ENCODE data around the gene GJD3.
A peak's percentile ranks its signal among the peaks of the same experiment; 100 is the strongest.

The GJD3 gene

GRCh38 chr17:40326832-40327199, 37.7 kb downstream of the GJD3 start:
- DNase-seq = no peak
- no peaks in the 10 kb centered on the region for H3K9me3 ChIP-seq (replicated peaks; ENCODE audit: insufficient read depth, low read length)
- peaks cover 50% of the 10 kb centered on the region for H3K4me1 ChIP-seq (ENCODE audit: low read length)
- peak overlapping the region; percentile 90 for H3K4me2 ChIP-seq (ENCODE audit: low read depth, low read length)
- H3K36me3 ChIP-seq (replicated peaks; ENCODE audit: insufficient read depth, low read length) = peaks cover 6% of the 10 kb centered on the region
- H3K79me2 ChIP-seq (ENCODE audit: low read length) = peaks cover 97% of the 10 kb centered on the region
- no peak for TF ChIP-seq EZH2phosphoT487 (IDR thresholded peaks at IDR 0.05; ENCODE audit: low read length)
- TF ChIP-seq, protein P1, sequence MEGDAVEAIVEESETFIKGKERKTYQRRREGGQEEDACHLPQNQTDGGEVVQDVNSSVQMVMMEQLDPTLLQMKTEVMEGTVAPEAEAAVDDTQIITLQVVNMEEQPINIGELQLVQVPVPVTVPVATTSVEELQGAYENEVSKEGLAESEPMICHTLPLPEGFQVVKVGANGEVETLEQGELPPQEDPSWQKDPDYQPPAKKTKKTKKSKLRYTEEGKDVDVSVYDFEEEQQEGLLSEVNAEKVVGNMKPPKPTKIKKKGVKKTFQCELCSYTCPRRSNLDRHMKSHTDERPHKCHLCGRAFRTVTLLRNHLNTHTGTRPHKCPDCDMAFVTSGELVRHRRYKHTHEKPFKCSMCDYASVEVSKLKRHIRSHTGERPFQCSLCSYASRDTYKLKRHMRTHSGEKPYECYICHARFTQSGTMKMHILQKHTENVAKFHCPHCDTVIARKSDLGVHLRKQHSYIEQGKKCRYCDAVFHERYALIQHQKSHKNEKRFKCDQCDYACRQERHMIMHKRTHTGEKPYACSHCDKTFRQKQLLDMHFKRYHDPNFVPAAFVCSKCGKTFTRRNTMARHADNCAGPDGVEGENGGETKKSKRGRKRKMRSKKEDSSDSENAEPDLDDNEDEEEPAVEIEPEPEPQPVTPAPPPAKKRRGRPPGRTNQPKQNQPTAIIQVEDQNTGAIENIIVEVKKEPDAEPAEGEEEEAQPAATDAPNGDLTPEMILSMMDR (IDR thresholded peaks at IDR 0.05; ENCODE audit: low read length) = no peak
- no peak for TF ChIP-seq EZH2 (optimal IDR thresholded peaks at IDR 0.05; ENCODE audit: low read depth, low read length)
- peak overlapping the region; percentile 88; the same call in 1 of the 2 replicates for H3K27ac ChIP-seq (ENCODE audit: low read length)
- H2AFZ ChIP-seq (ENCODE audit: low read length) = no peak overlapping the region
- H4K20me1 ChIP-seq (ENCODE audit: insufficient read depth, low read length) = peaks cover 38% of the 10 kb centered on the region
- peak overlapping the region; percentile 62; the same call in 1 of the 2 replicates for H3K9ac ChIP-seq (ENCODE audit: low read length)
- H3K9me2 ChIP-seq (replicated peaks; ENCODE audit: insufficient read depth, low read length) = no peaks in the 10 kb centered on the region
- peaks cover 40% of the 10 kb centered on the region for H3F3A ChIP-seq (ENCODE audit: insufficient read depth, low read length)
- H3K27me3 ChIP-seq (replicated peaks; ENCODE audit: insufficient read depth, low read length) = no peaks in the 10 kb centered on the region
- peak overlapping the region; percentile 33 for H3K4me3 ChIP-seq (ENCODE audit: low read length)

GRCh38 chr17:40326014-40326831, 38.3 kb downstream of the GJD3 start:
- H4K20me1 ChIP-seq (ENCODE audit: insufficient read depth, low read length) = peaks cover 34% of the 10 kb centered on the region
- H3K4me3 ChIP-seq (ENCODE audit: low read length) = peak overlapping the region; percentile 49
- H3K27ac ChIP-seq (ENCODE audit: low read length) = peak overlapping the region; percentile 88
- peaks cover 50% of the 10 kb centered on the region for H3K4me1 ChIP-seq (ENCODE audit: low read length)
- peak overlapping the region; percentile 62 for H3K9ac ChIP-seq (ENCODE audit: low read length)
- peak overlapping the region; percentile 90 for H3K4me2 ChIP-seq (ENCODE audit: low read depth, low read length)
- TF ChIP-seq, protein P1 (IDR thresholded peaks at IDR 0.05; ENCODE audit: low read length) = no peak
- no peak for TF ChIP-seq EZH2 (optimal IDR thresholded peaks at IDR 0.05; ENCODE audit: low read depth, low read length)
- no peak for TF ChIP-seq EZH2phosphoT487 (IDR thresholded peaks at IDR 0.05; ENCODE audit: low read length)
- peaks cover 46% of the 10 kb centered on the region for H3F3A ChIP-seq (ENCODE audit: insufficient read depth, low read length)
- no peaks in the 10 kb centered on the region for H3K27me3 ChIP-seq (replicated peaks; ENCODE audit: insufficient read depth, low read length)
- no peaks in the 10 kb centered on the region for H3K9me2 ChIP-seq (replicated peaks; ENCODE audit: insufficient read depth, low read length)
- DNase-seq = peak; percentile 91
- no peaks in the 10 kb centered on the region for H3K9me3 ChIP-seq (replicated peaks; ENCODE audit: insufficient read depth, low read length)
- peaks cover 6% of the 10 kb centered on the region for H3K36me3 ChIP-seq (replicated peaks; ENCODE audit: insufficient read depth, low read length)
- H2AFZ ChIP-seq (ENCODE audit: low read length) = no peak overlapping the region
- peaks cover 97% of the 10 kb centered on the region for H3K79me2 ChIP-seq (ENCODE audit: low read length)

DNA sequence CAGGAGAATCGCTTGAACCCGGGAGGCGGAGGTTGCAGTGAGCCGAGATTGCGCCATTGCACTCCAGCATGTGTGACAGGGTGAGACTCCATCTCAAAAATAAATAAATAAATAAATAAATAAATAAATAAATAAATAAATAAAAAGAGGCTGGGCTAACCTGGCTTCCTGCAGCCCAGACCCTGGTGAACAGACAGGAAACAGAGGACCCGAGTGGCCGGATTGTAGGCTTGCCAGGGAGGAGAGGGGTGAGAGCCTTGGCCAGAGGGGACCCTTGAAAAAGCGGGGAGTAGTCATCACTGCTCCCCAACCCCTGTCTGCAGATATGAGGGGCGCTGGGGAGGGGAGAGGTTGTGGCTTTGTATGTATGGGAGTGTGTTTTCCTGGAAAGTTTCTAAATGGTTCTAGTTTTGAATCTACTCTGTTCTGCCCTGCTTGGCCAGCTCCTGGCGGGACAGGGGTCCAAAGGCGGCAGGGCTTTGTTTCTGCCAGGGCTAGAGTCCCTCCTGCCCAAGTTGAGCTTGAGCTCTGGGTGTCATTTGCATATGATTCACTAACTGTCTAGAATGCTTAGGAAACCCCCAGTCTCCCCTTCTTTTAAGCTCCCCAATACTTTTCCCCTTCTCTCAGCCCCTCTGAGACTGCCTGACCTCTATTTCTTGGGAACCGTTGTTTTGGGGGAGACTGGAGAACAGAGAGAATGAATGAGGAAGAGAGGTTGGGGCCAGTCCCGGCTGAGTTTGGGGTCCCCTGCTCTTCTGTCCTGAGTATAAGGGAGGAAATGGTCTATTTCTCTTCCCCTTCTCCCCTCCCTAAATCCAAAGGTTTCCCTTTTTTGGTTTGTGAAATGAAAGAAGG, 39.2 kb downstream of the GJD3 start:
- Histone ChIP-seq H3K36me3 (replicated peaks; ENCODE audit: insufficient read depth, low read length) (no peaks in the 10 kb centered on the region), H3K4me1 (ENCODE audit: low read length) (peaks cover 50% of the 10 kb centered on the region), H3K4me2 (ENCODE audit: low read depth, low read length) (peak overlapping the region; percentile 90), H3K9me3 (replicated peaks; ENCODE audit: insufficient read depth, low read length) (no peaks in the 10 kb centered on the region), H2AFZ (ENCODE audit: low read length) (no peak overlapping the region), H3F3A (ENCODE audit: insufficient read depth, low read length) (peaks cover 54% of the 10 kb centered on the region), H3K79me2 (ENCODE audit: low read length) (peaks cover 97% of the 10 kb centered on the region), H3K9me2 (replicated peaks; ENCODE audit: insufficient read depth, low read length) (no peaks in the 10 kb centered on the region), H3K27ac (ENCODE audit: low read length) (peak overlapping the region; percentile 98), H3K27me3 (replicated peaks; ENCODE audit: insufficient read depth, low read length) (no peaks in the 10 kb centered on the region), H3K4me3 (ENCODE audit: low read length) (peak overlapping the region; percentile 49; the same call in 1 of the 2 replicates), H3K9ac (ENCODE audit: low read length) (peak overlapping the region; percentile 62), H4K20me1 (ENCODE audit: insufficient read depth, low read length) (peaks cover 25% of the 10 kb centered on the region)
- peak; percentile 59 for DNase-seq
- TF ChIP-seq EZH2phosphoT487 (IDR thresholded peaks at IDR 0.05; ENCODE audit: low read length) (no peak), EZH2 (optimal IDR thresholded peaks at IDR 0.05; ENCODE audit: low read depth, low read length) (no peak)
- TF ChIP-seq, protein P1 (IDR thresholded peaks at IDR 0.05; ENCODE audit: low read length) = no peak

All from MM.1S (cell line).